OCI-LY1 (cell line): ENCODE results near the gene FETUB.
"Not testable (repeated sequence)": the region's sequence is repeated elsewhere in the genome, so short reads cannot be mapped to it uniquely, and the experiment has no call there.

Experiments used
- H2AFZ ChIP-seq: fragments of 200-600 bp; sonication (generic), shearing (Covaris generic); 2 replicates; pipeline ENCODE4 v1.6.0; 2014; ENCODE audit warnings: antibody characterized with exemption, mild to moderate bottlenecking, low read length
- H3F3A ChIP-seq: fragments of 200-600 bp; sonication (generic), shearing (Covaris generic); 2 replicates; pipeline ENCODE4 v1.6.0; 2014; ENCODE audit warnings: mild to moderate bottlenecking, antibody characterized with exemption, low read length, moderate library complexity; ENCODE audit not compliant: insufficient read depth
- H3K27ac ChIP-seq: fragments of 200-600 bp; sonication (generic); 2 replicates; pipeline ENCODE4 v1.5.1; 2014; ENCODE audit warnings: low read length, mixed run types, mild to moderate bottlenecking, low read depth; ENCODE audit not compliant: poor library complexity, severe bottlenecking
- H3K27me3 ChIP-seq: fragments of 200-600 bp; sonication (generic); 2 replicates; pipeline ENCODE4 v1.6.0; 2014; ENCODE audit warnings: antibody characterized with exemption, mild to moderate bottlenecking, low read length, moderate library complexity; ENCODE audit not compliant: insufficient read depth
- H3K36me3 ChIP-seq: fragments of 200-600 bp; sonication (generic); 2 replicates; pipeline ENCODE4 v1.6.1; 2014; ENCODE audit warnings: mild to moderate bottlenecking, antibody characterized with exemption, low read length, moderate library complexity, mixed read lengths; ENCODE audit not compliant: insufficient read depth
- H3K4me1 ChIP-seq: fragments of 200-600 bp; sonication (generic); 2 replicates; pipeline ENCODE4 v1.5.1; 2014; ENCODE audit warnings: mild to moderate bottlenecking, low read length, moderate library complexity; ENCODE audit not compliant: insufficient read depth, severe bottlenecking
- H3K4me2 ChIP-seq: fragments of 200-600 bp; sonication (generic), shearing (Covaris generic); 2 replicates; pipeline ENCODE4 v1.6.1; 2014; ENCODE audit warnings: low read length
- H3K4me3 ChIP-seq: fragments of 200-600 bp; sonication (generic); 2 replicates; pipeline ENCODE4 v1.5.1; 2014; ENCODE audit warnings: low read length, low read depth, mild to moderate bottlenecking, mixed read lengths; ENCODE audit not compliant: poor library complexity, severe bottlenecking
- H3K79me2 ChIP-seq: fragments of 200-600 bp; shearing (Covaris generic); 2 replicates; pipeline ENCODE4 v1.6.1; 2016; ENCODE audit warnings: mixed run types, low read length, mixed read lengths; ENCODE audit not compliant: insufficient read depth
- H3K9ac ChIP-seq: fragments of 200-600 bp; sonication (generic), shearing (Covaris generic); 2 replicates; pipeline ENCODE4 v1.6.1; 2014; ENCODE audit warnings: mild to moderate bottlenecking, low read length, mixed read lengths
- H3K9me2 ChIP-seq: fragments of 200-600 bp; sonication (generic), shearing (Covaris generic); 2 replicates; pipeline ENCODE4 v1.6.1; 2014; ENCODE audit warnings: low read depth, mild to moderate bottlenecking, low read length, mixed read lengths
- H3K9me3 ChIP-seq: fragments of 200-600 bp; shearing (Covaris generic); 2 replicates; pipeline ENCODE4 v1.6.1; 2014; ENCODE audit warnings: low read length, mixed read lengths
- H4K20me1 ChIP-seq: fragments of 200-600 bp; sonication (generic), shearing (Covaris generic); 2 replicates; pipeline ENCODE4 v1.6.0; 2016; ENCODE audit warnings: mild to moderate bottlenecking, low read length; ENCODE audit not compliant: insufficient read depth
- EZH2 ChIP-seq: fragments of 200-600 bp; sonication (generic), shearing (Covaris generic); IDR thresholded peaks from 2 replicates; pipeline ENCODE4 v1.8.0; 2017; ENCODE audit warnings: borderline replicate concordance, mixed run types, mild to moderate bottlenecking, antibody characterized with exemption, low read length, moderate library complexity, mixed read lengths
- TF ChIP-seq, protein P1 (sequence below): fragments of 200-600 bp; sonication (generic), shearing (Covaris generic); IDR thresholded peaks from 2 replicates; pipeline ENCODE4 v1.5.1; 2017; ENCODE audit warnings: mild to moderate bottlenecking, antibody characterized with exemption, low read length, moderate library complexity, mixed read lengths

The FETUB gene

GRCh38 chr3:186700267-186700666 is 60.1 kb downstream of the FETUB start:
- no peak overlapping the region for H2AFZ ChIP-seq
- no peaks in the 10 kb centered on the region for H3K36me3 ChIP-seq
- H3K27ac ChIP-seq: no peak overlapping the region
- TF ChIP-seq, protein P1, sequence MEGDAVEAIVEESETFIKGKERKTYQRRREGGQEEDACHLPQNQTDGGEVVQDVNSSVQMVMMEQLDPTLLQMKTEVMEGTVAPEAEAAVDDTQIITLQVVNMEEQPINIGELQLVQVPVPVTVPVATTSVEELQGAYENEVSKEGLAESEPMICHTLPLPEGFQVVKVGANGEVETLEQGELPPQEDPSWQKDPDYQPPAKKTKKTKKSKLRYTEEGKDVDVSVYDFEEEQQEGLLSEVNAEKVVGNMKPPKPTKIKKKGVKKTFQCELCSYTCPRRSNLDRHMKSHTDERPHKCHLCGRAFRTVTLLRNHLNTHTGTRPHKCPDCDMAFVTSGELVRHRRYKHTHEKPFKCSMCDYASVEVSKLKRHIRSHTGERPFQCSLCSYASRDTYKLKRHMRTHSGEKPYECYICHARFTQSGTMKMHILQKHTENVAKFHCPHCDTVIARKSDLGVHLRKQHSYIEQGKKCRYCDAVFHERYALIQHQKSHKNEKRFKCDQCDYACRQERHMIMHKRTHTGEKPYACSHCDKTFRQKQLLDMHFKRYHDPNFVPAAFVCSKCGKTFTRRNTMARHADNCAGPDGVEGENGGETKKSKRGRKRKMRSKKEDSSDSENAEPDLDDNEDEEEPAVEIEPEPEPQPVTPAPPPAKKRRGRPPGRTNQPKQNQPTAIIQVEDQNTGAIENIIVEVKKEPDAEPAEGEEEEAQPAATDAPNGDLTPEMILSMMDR: no peak
- no peak for TF ChIP-seq EZH2
- H3K4me3 ChIP-seq: no peak overlapping the region
- no peaks in the 10 kb centered on the region for H3K4me1 ChIP-seq
- no peak overlapping the region for H3K4me2 ChIP-seq
- H3K9me2 ChIP-seq: no peaks in the 10 kb centered on the region
- no peaks in the 10 kb centered on the region for H3K9me3 ChIP-seq
- H3K79me2 ChIP-seq: no peaks in the 10 kb centered on the region
- no peaks in the 10 kb centered on the region for H4K20me1 ChIP-seq
- no peaks in the 10 kb centered on the region for H3F3A ChIP-seq
- no peak overlapping the region for H3K9ac ChIP-seq
- no peaks in the 10 kb centered on the region; the same call in 1 of the 2 replicates for H3K27me3 ChIP-seq

DNA sequence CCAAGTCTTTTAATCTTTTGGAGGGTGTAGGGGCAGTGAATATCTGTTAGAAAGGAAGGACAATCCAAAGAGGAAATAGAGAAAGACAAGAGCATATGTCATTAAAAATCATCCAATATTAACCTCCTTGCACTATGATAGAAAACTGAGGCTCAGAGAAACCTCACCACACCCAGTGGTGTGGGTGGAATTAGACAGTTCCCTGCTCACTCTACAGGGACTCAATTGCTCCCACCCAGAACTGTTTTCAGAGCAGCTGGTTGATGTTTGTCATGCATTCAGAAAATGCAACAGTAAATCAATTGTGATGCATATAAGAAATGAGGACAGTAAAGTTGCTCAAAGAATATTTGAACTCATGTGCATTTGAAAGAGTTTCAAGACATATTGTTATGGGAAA is 62.3 kb downstream of the FETUB start:
- not testable (repeated sequence) for H3K9me2 ChIP-seq, H2AFZ ChIP-seq, H3K9me3 ChIP-seq, H3K27ac ChIP-seq, H3K27me3 ChIP-seq, H3K4me2 ChIP-seq, H3K4me3 ChIP-seq, H3K9ac ChIP-seq, H3K4me1 ChIP-seq, H3F3A ChIP-seq, H3K79me2 ChIP-seq, H3K36me3 ChIP-seq, H4K20me1 ChIP-seq
